Mesothelial cell of epicardium (in vitro differentiated cells): ENCODE measurements around the gene MAPT. TPM values are rescaled to one million over a fixed set of nuclear protein-coding genes. Genes with fewer than 3 reads are reported as not detected.
A peak's percentile ranks its signal among the peaks of the same experiment; 100 is the strongest.

Experiments used
- DNase-seq, 2 experiments: peaks; one replicate each; pipeline ENCODE4 v3.0.0; 2021; ENCODE audit warnings: low spot score in 2 of 2; ENCODE audit not compliant: unreplicated experiment in 2 of 2
- H3K27ac Mint-ChIP-seq: 2 replicates; pipeline ENCODE4 v1.8.0; 2021; ENCODE audit warnings: mixed read lengths
- H3K27me3 Mint-ChIP-seq: 2 replicates; pipeline ENCODE4 v1.8.0; 2021; ENCODE audit warnings: low read depth, mixed read lengths
- H3K36me3 Mint-ChIP-seq: 2 replicates; pipeline ENCODE4 v1.8.0; 2021; ENCODE audit warnings: mixed read lengths
- H3K4me1 Mint-ChIP-seq: 2 replicates; pipeline ENCODE4 v1.8.0; 2021; ENCODE audit warnings: mixed read lengths
- H3K4me3 Mint-ChIP-seq: 2 replicates; pipeline ENCODE4 v1.8.0; 2021; ENCODE audit warnings: mild to moderate bottlenecking, moderate library complexity, mixed read lengths
- H3K9me3 Mint-ChIP-seq: 2 replicates; pipeline ENCODE4 v1.8.0; 2021; ENCODE audit warnings: mixed read lengths
- total RNA-seq: library from RNA; stranded (reverse); gene quantifications from 3 replicates; pipeline ENCODE4 v1.2.1, GENCODE V29; 2021
- TF ChIP-seq, protein P1 (sequence below): fragments of 200-600 bp; sonication (generic); IDR thresholded peaks from one replicate; pipeline ENCODE4 v1.5.0; 2021; ENCODE audit warnings: antibody characterized with exemption; ENCODE audit not compliant: unreplicated experiment

Gene MAPT
- total RNA-seq, 1 donor from 2014 or later = 2.8 TPM

DNA sequence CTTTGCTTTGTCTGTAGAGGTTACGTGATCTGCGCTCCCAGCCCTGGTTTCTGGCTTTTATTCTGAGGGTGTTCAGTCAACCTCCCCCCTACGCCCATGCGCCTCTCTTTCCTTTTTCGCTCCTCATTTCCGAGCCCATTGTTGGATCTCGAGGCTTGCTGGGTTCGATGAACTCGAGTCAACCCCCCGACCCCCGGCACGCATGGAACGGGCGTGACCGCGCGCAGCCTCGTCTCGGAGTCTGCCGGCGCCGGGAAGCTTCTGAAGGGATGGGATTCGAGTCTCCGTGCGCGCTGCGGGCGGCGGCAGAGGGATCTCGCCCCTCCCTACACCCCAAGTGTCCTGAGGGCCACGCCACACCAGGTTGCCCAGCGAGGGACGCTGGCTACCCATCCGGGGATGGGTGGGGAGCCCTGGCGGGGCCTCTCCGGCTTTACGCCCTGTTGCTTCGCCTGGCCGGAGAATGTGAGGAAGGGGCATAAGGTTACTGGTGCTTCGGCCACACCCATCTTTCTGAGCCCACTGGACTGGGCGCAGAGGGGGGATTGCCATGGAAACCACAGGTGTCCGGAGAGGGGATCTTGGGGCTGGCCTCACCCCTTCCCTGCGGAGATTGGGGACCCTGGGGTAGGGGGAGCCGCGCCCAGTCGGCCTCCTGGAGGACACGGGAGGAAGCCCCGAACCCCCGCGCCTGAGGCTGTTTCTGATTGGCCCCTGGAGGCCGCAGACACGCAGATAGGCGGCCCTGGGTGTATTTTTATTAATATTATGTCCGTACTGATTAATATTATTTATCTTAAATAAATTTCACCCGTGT, 1.8 kb downstream of the MAPT start:
- H3K36me3 Mint-ChIP-seq = no peaks in the 10 kb centered on the region
- TF ChIP-seq, protein P1, sequence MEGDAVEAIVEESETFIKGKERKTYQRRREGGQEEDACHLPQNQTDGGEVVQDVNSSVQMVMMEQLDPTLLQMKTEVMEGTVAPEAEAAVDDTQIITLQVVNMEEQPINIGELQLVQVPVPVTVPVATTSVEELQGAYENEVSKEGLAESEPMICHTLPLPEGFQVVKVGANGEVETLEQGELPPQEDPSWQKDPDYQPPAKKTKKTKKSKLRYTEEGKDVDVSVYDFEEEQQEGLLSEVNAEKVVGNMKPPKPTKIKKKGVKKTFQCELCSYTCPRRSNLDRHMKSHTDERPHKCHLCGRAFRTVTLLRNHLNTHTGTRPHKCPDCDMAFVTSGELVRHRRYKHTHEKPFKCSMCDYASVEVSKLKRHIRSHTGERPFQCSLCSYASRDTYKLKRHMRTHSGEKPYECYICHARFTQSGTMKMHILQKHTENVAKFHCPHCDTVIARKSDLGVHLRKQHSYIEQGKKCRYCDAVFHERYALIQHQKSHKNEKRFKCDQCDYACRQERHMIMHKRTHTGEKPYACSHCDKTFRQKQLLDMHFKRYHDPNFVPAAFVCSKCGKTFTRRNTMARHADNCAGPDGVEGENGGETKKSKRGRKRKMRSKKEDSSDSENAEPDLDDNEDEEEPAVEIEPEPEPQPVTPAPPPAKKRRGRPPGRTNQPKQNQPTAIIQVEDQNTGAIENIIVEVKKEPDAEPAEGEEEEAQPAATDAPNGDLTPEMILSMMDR = no peak
- peaks cover 76% of the 10 kb centered on the region for H3K27me3 Mint-ChIP-seq
- no peak for DNase-seq
- H3K27ac Mint-ChIP-seq = no peak overlapping the region
- H3K4me3 Mint-ChIP-seq = peak overlapping the region; percentile 61
- no peaks in the 10 kb centered on the region for H3K9me3 Mint-ChIP-seq
- peaks cover 13% of the 10 kb centered on the region for H3K4me1 Mint-ChIP-seq

DNA sequence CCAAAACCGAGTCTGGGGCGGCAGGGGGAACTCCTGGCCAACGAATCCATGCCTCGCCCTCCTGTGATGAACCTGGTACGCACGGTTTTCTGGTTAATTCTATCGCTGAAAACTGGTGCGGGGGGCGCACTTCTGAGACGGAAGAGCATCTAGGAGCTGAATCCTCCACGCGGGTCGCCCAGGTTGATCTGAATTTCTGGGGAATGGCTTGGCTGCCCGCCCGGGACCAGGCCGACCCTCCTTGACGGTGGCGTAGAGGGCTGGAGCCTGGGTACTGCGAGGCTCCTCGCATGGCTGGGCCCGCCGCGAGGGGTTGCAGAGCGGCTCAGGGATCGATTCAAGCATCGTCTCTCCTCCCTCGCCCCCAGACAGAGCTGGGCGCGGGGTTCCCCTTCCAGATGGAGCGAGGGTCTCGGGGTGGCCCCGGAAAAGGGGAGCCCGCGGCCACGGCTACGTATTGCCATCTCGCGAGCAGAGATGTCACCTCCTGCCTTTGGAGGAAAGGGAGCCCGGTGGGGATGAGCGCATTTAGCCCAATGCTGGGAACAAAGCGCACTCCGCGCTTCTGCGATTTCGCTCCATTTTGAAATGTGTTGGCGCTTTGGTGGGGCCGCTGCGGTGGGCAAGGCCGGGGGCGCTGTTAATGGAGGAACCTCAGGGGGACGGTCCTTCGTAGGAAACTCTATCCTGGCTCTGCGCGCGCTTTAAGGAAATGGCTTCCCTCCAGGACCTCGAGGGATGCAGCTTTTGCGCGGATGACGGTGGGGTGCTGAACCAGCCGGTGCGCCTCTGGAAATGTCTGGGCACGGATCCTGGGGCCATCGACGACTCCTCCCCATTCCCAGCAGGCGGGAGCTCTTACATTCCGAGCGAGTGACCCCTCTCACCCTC, 2.7 kb downstream of the MAPT start:
- H3K4me1 Mint-ChIP-seq = peaks cover 13% of the 10 kb centered on the region
- DNase-seq = no peak
- no peaks in the 10 kb centered on the region for H3K36me3 Mint-ChIP-seq
- TF ChIP-seq, protein P1 = no peak
- H3K9me3 Mint-ChIP-seq = no peaks in the 10 kb centered on the region
- peak overlapping the region; percentile 17 for H3K4me3 Mint-ChIP-seq
- H3K27me3 Mint-ChIP-seq = peaks cover 76% of the 10 kb centered on the region
- H3K27ac Mint-ChIP-seq = no peak overlapping the region

- H3K36me3 Mint-ChIP-seq = no peaks in the 10 kb centered on the region
- H3K27me3 Mint-ChIP-seq = peaks cover 72% of the 10 kb centered on the region
- peaks cover 15% of the 10 kb centered on the region for H3K4me1 Mint-ChIP-seq
- no peaks in the 10 kb centered on the region for H3K9me3 Mint-ChIP-seq
- DNase-seq = no peak
- TF ChIP-seq, protein P1 = no peak
- H3K4me3 Mint-ChIP-seq = no peak overlapping the region
- no peak overlapping the region for H3K27ac Mint-ChIP-seq
Measured at GRCh38 chr17:45900136-45900535, 5.8 kb downstream of the MAPT start.

DNA sequence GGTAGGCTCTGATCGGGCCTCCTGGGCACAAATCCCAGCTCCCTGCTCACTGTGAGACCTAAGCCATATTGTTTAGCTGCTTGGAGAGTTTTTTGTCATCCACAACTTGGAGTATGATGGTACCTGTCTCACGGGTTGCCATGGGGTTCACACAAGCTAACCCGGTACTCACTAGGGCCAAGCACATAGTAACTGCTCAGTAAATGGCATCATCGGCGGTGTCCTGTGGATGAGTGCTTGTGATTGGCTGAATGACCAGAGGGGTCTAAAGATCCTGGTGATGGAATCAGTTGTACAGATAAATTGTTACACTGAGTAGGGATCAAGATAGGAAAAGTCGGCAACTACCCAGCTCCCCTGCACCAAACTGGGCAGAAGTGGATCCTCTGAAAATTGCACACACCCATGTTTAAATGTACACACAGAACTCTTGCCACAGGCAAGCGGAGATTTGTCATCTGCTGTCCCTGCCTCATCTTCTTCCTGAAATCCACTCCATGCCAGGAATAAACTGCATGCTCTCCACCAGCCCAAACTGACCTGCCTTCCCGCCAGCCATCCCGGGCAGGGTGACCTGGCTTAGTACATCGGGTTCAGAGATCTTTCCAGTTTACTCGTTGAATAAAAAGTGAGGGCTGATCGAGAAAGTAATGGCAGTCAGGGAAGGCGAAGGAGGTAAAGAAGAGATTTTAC, 6.5 kb downstream of the MAPT start:
- no peak overlapping the region for H3K27ac Mint-ChIP-seq

GRCh38 chr17:45902892-45903346, 8.6 kb downstream of the MAPT start:
- no peaks in the 10 kb centered on the region for H3K36me3 Mint-ChIP-seq

More for the DNA sequence above, 6.5 kb downstream of the MAPT start:
- Mint-ChIP-seq H3K4me3 (no peak overlapping the region), H3K36me3 (no peaks in the 10 kb centered on the region), H3K9me3 (no peaks in the 10 kb centered on the region), H3K27me3 (peaks cover 69% of the 10 kb centered on the region), H3K4me1 (peaks cover 18% of the 10 kb centered on the region)
- TF ChIP-seq, protein P1 = no peak
- DNase-seq = no peak

More at GRCh38 chr17:45902892-45903346, 8.6 kb downstream of the MAPT start:
- peaks cover 62% of the 10 kb centered on the region for H3K27me3 Mint-ChIP-seq
- no peak overlapping the region for H3K4me3 Mint-ChIP-seq
- peaks cover 22% of the 10 kb centered on the region for H3K4me1 Mint-ChIP-seq
- no peaks in the 10 kb centered on the region for H3K9me3 Mint-ChIP-seq
- TF ChIP-seq, protein P1 = no peak
- DNase-seq = no peak
- no peak overlapping the region for H3K27ac Mint-ChIP-seq
